Caki2 (cell line): ENCODE results near the gene HOXC12. TPM values are rescaled to one million over a fixed set of nuclear protein-coding genes. Genes with fewer than 3 reads are reported as not detected.

Experiments used
- DNase-seq: peaks from one replicate; pipeline ENCODE4 v3.0.0-alpha.2; 2015; ENCODE audit warnings: low read depth
- in situ Hi-C: cut with HindIII; loops from 2 replicates; pipeline ENCODE4 v1.10.0; 2016; ENCODE audit warnings: low sequenced_read_pairs, low pct_unique_long_range_greater_than_20kb, mixed read lengths
- total RNA-seq: library from RNA; depleted of rRNA; stranded (reverse); fragments of >200 nt; shearing (Covaris generic); gene quantifications from 2 replicates; pipeline ENCODE4 v1.2.3, GENCODE V29; 2014; ENCODE audit warnings: low replicate concordance

Gene HOXC12
- total RNA-seq, 1 experiment from 2014 or later: not detected

DNA sequence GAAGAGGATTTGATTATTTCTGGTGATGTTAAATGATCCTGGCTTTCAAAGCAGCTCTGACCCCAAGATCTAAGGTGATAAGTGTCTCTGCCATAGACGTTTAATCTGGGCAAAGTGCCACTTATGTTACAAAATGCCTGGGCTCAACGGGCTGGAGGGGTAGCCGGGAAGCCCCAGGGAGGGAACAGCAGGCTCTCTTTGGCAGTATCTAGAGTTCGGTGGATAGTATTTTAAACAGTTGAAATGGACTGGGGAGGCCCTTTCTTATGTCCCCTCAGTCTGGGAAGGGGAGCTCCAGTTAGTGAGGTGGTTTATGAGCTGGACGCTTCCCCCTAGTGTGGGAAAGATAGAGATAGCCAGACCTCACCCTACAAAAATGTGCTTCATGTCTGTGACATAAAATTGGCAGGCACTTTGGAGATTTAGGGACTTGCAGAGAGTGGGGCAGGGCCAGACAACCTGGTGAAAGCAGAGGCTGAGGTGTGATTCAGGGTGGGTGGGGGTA lies 12.8 kb downstream of the HOXC12 start:
- DNase-seq: no peak
- in situ Hi-C loops: no loop called here

DNA sequence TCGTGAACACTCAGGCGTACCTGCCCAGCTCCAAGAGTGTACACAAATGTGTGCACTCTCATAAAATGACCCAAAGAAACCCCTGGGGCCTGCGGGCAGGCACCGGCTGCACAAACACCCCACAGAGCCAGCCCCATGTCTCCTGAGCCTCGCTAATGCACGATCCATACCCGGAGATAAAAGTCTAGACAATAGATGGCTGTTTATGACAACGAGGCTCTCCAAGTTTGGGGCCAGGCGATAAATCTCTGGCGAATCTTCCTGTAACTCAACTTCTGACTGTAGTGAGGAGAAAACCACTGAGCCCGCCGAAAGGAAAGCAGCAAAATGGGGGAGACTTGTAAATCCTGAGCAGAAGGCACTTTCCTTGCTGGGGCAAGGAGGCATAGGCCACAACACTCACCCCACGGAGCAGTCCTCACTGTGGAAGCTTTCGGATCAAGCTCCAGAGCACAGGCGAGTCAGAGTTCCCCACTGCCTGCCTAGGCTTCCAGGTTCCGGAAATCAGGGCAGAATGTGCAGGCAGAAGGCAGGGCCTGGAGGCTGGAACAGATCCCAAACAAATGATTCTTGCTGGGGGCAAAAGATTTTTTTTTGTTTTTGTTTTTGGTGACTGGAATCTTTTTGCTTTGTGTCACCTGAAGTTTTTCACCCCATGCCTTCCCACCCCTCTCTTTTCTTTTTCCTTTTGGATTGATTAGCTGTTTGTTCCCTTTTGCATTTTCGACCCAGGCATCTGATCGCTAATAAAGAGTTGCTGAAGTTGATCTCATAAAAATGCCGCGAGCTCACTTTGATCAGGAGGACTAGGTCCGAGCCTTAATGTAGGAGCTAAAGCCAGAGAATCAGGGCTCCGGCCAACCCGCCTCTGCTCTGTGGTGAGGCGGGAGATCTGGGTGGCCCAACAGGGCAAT lies 13.8 kb downstream of the HOXC12 start:
- in situ Hi-C loops: no loop called here

DNA sequence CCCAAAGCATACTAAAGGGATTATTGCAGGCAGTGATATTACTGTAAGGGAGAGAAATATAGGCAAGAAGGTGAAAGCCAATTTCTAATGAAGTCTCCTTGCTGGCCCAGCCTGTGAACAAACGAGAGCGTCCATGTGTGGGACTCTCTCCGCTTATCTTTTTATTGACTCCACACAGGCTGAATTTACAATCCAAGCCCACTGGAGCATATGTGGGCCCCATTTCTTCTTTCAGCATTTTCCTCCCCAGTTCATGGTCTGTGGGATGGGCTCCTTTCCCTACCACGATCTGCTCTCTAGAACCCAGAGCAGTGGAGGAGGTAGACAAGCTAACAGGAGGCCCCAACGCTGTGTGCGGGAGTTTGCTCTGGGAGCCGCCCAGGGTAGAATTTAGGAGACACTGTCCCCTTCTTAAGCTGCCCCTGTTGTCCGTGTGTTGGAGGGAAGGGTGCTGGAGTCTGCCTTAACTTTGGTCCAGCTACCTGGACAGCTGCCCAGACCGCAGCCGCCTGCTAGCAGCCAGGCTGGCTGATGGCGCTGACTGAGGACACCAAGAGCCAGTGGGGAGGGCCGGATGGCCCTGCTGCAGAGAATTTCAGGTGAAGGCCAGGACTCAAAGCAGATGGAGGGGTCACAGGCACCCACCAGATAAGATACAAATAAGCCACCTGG lies 15.0 kb downstream of the HOXC12 start:
- in situ Hi-C loops: no loop called here
- no peak for DNase-seq

More for the DNA sequence above, 13.8 kb downstream of the HOXC12 start:
- DNase-seq: no peak

DNA sequence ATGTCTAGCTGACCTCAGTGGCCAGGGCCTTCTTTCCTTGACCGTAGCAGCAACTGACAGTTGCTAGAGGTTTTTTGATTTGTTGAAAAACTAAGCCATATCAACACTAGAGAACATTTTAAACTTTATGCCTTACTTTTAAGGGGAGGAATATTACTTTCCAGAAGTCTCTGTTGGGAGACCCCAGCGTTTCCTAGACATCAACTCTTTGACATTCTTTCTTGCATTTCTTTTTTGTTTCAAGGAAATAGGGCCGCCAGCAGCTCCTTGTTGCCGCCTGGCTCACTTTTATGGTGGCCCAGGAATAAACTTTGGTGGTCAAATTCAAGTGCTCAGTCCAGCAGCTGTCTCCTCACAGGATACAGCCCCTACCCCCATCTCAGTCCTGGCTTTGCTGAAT lies 15.7 kb downstream of the HOXC12 start:
- DNase-seq: no peak
- in situ Hi-C loops: no loop called here

DNA sequence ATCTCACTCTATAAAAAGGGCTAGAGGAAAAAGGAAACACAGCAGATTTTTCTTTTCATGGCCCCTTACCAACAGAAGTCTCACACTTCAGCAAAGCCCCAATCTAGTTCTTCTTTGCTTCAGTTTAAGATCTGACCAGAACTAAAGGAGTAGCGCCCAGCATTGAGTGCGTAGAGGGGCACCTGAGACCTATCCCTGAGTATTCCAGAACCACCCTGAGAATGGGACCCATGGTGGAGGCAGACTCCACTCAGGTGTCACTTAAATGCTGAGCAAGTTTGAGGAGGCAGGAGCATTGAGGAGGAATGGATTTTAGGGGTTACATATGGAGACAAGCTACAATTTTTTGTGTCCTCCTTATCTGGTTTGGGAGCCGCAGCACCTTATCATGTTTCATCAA lies 16.4 kb downstream of the HOXC12 start:
- DNase-seq: no peak
- in situ Hi-C loops: no loop called here

DNA sequence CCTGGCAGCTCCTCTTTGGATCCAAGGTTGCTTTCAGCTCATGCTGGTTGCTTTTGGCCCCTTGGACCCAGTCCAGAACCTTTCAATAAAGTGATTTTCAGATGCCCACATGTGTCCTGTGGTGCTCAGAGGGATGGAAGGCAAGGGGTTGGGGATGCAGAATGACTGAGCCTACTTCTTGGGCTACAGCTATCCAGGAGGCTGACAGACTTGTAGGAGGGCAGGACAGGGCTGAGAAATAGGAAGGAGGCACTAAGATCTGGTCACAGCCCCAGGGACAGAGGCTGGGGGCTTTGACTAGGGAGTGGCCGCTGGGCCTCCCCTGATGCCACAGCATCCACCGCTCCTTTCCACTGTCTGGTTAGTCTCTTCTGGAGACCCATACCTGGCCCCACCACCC lies 17.0 kb downstream of the HOXC12 start:
- no peak for DNase-seq
- in situ Hi-C loops: no loop called here

DNA sequence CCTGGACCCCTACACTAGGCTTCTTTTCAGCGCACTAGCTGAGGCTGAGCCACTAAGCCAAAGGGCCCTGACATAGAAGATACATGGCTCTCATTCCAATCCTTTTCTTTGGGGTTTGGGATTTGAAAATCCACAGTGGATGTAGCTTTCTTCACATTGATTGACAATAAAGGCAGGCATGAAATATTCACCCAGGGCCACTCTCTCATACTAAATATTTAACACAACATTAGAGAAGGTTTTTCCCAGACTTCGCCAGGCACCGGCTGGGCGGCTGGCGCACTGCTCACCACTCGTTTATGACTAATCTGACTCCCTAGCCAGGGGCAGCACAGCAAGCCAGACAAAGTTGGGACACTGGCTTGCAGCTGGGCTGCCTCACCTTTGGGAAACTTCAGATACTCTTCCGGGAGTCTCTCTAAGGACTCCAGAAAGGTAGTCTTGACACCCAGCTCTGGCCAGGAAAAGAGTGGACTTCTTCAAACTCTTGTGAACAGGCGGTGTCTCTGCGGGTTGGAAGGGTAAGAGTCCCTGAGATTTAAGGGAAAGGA lies 17.5 kb downstream of the HOXC12 start:
- in situ Hi-C loops: no loop called here
- DNase-seq: no peak

DNA sequence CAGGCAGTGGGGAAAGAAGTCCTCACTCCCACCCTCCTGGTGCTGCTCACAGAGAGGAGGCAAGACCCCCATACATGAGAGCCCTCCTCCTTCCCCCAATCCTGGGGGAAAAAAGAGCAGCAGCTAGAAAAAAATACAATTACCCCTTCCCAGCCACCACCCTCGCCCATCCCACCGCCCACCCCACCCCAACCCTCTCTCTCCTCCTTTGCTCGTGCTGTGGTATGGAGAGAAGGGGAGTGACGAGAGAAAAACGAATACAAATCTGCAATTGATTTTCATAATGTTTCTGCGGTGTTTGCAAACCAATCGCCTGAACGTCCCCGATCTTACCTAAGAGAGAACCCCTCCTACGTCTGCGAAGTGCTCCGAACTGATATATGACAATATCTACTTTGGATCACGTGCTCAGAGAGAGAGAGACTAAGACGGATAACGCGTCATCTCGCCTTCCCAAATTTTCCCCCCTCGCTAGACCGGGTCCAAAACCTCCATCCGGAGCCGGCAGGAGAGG lies 18.1 kb downstream of the HOXC12 start, which contains the start of gene HOXC11:
HOXC11 (plus strand) TSS at position 405 of the 514 bp plus-strand sequence. CDS start 116 bp downstream, outside the sequence.
- no peak for DNase-seq
- in situ Hi-C loops: no loop called here

DNA sequence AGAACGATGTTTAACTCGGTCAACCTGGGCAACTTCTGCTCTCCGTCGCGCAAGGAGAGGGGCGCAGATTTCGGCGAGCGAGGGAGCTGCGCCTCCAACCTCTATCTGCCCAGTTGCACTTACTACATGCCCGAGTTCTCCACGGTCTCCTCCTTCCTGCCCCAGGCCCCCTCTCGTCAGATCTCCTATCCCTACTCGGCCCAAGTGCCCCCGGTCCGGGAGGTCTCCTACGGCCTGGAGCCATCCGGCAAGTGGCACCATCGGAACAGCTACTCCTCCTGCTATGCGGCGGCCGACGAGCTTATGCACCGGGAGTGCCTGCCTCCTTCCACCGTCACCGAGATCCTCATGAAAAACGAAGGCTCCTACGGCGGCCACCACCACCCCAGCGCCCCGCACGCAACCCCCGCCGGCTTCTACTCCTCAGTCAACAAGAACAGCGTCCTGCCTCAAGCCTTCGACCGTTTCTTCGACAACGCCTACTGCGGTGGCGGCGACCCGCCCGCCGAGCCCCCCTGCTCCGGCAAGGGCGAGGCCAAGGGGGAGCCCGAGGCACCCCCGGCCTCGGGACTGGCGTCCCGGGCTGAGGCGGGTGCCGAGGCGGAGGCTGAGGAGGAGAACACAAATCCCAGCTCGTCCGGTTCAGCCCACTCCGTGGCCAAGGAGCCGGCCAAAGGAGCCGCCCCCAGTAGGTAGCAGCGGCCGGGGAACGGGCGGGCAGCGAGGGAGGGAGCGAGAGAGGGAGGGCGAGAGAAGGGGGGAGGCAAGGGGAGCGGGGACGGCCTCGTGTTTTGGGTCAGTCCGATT lies 18.7 kb downstream of the HOXC12 start:
- in situ Hi-C loops: no loop called here
- no peak for DNase-seq

DNA sequence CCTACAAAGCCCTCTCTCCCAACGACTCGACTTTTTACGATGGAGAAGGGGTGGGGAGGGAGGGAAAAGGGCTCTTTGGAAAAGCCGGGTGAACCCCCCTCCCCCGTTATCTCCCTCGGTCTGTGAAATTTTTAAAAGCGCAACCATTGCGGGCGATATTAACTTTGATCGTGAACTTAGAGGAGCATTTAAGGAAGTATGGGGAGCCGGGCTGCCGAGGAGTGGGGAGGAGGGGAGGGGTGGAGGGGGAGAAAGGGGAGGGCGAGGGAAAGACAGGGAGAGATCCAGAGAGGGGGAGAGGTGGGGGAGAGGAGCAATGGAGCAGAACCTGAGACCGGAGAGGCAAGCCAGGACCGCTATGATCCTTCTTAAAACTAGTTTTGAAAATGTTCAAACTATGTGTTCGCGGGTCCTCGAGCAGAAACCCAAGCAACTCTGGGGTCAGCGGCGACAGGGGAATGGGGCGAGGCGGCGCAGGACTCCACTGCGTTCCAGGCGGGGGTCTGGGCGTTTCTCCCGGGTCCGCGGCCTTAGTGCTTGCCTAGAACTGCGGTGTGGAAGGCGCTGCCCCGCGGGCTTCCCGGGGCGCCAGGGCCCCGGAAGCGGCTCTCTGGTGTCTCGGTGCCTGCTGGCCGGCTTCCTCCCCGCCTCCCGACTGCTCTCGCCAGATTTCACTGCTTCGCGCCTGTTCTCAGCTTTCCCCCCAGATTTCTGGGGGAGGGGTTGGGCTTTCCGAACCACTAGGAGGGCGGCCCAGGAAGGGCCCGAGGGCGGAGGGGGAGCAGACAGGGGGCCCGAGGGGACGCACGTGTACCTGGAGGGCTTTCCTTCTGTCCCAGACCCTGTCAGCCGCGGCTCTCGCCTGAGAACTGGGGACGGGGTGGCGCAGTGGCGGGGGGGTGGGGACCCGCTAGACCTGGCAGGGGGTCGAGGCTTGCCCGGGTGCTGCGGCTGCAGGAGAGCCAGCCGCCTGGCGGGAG lies 19.7 kb downstream of the HOXC12 start, which contains the start of gene HOTAIR:
HOTAIR (minus strand) TSS at position 871 of the 980 bp plus-strand sequence.
- DNase-seq: no peak
- in situ Hi-C loops: no loop called here

DNA sequence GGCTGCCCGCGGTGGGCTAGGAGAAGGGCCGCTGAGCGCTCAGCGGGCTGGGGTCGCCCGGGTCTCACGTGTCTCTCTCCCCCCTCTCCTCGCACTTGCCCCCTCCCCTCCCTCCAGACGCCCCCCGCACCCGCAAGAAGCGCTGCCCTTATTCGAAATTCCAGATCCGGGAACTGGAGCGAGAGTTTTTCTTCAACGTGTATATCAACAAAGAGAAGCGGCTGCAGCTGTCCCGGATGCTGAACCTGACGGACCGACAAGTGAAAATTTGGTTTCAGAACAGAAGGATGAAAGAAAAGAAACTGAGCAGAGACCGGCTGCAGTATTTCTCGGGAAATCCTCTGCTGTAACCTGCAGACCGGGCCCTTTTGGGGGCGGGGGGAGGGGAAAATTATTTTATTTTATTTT lies 20.4 kb downstream of the HOXC12 start:
- DNase-seq: no peak
- in situ Hi-C loops: no loop called here

DNA sequence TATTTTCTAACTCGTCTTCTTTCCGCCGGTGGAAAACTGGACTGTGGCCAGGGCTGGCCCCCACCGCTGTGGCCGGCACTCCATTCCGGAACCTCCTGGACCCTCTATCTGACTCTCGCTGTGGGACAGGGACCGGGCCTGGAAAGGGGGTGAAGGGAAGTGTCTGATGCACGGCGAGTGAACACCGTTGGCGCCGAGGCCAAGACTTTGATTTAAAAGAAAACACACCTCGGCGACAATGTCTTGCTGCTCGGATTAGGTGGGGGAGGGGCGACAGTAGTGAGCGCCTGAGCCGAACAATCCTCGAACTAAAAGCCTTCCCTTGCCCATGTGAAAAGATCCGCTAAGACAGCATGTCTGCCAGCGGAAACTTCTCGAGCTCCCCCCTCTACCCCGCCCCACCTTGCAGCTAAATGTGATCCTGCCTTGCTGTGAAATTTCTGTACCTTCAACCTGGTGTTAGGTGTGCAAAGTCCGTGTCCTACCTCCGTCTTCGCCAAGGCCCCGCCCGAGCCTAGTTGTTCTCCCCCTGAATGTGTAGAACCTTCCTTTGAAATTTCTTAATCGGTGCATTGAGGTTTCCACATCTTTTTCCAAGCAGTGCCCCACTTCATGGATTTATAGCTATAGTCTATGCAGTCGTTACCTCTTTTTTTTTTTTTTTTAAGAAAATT lies 20.9 kb downstream of the HOXC12 start:
- in situ Hi-C loops: no loop called here

DNA sequence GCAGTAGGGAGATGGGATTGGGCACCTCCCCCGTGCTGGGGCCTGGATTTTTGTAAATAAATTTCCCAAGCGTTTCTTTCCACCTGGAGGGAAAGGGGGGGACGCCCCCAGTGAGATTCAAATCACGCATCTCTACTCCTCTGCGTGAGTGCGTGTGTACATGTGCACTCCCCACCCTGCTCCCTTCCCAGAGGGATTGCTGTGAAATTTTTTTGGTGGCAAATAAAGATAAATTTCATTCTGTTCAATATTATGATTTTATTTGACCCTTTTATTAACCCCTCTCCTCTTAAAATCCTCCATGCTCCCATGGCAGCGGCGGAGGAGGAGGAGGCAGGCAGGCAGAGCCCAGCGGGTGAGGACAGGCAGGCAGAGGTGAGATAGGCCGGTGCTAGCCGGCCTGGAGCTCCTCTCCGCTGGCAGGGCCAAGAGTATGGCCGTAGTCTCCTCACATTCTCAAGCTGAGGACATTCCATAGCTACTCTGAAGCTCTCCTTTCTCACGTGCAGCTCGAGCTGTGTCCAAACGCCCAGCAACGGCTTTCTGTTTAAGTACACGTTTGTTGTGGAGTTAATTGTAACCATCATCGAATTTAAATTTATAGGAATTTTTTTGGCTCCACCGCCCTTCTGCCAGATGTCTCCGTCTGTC lies 21.6 kb downstream of the HOXC12 start:
- in situ Hi-C loops: no loop called here
- DNase-seq: no peak

More for the DNA sequence above, 20.9 kb downstream of the HOXC12 start:
- DNase-seq: no peak

DNA sequence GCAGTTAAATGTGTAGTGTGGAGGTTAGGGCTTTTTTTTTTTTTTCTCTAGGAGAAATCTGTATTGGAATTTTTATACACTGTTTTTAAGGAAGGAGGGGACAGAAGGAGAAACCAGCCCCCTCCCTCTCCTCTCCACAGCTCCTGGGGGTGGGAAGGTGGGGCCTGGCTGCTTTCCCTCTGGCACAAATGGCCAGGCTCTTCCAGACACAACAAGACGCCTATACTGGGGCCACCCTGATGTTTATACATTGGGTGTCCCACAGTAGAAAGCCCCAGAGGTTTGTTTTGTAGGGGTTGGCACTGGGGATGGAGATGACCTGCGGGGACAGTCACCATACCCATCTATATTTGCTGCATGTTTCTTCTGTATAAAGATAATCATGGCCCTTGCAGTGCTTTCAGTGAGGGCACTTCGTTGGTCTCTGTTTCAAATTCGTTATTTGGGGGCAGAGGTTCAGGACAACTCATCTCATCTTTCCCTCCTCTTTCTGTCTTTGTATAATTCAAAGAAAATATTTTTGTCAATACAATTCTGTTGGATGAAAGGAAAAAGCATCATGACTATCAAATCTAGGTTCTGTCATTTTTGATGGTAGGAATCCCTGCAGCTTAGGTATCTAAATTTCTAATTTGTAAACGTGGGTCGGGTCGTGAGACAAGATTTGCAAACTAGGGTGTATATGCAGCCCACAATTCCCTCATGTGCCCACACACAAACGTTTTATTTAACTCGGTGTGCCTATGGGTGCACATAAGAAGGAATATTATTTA lies 22.3 kb downstream of the HOXC12 start:
- in situ Hi-C loops: no loop called here
- DNase-seq: no peak
